OCI-LY1 (cell line): Measurements from ENCODE around the gene ALDH1B1.

Experiments used
- H2AFZ ChIP-seq: fragments of 200-600 bp; sonication (generic), shearing (Covaris generic); 2 replicates; pipeline ENCODE4 v1.6.0; 2014; ENCODE audit warnings: antibody characterized with exemption, mild to moderate bottlenecking, low read length
- H3F3A ChIP-seq: fragments of 200-600 bp; sonication (generic), shearing (Covaris generic); 2 replicates; pipeline ENCODE4 v1.6.0; 2014; ENCODE audit warnings: mild to moderate bottlenecking, antibody characterized with exemption, low read length, moderate library complexity; ENCODE audit not compliant: insufficient read depth
- H3K27ac ChIP-seq: fragments of 200-600 bp; sonication (generic); 2 replicates; pipeline ENCODE4 v1.5.1; 2014; ENCODE audit warnings: low read length, mixed run types, mild to moderate bottlenecking, low read depth; ENCODE audit not compliant: poor library complexity, severe bottlenecking
- H3K27me3 ChIP-seq: fragments of 200-600 bp; sonication (generic); 2 replicates; pipeline ENCODE4 v1.6.0; 2014; ENCODE audit warnings: antibody characterized with exemption, mild to moderate bottlenecking, low read length, moderate library complexity; ENCODE audit not compliant: insufficient read depth
- H3K36me3 ChIP-seq: fragments of 200-600 bp; sonication (generic); 2 replicates; pipeline ENCODE4 v1.6.1; 2014; ENCODE audit warnings: mild to moderate bottlenecking, antibody characterized with exemption, low read length, moderate library complexity, mixed read lengths; ENCODE audit not compliant: insufficient read depth
- H3K4me1 ChIP-seq: fragments of 200-600 bp; sonication (generic); 2 replicates; pipeline ENCODE4 v1.5.1; 2014; ENCODE audit warnings: mild to moderate bottlenecking, low read length, moderate library complexity; ENCODE audit not compliant: insufficient read depth, severe bottlenecking
- H3K4me2 ChIP-seq: fragments of 200-600 bp; sonication (generic), shearing (Covaris generic); 2 replicates; pipeline ENCODE4 v1.6.1; 2014; ENCODE audit warnings: low read length
- H3K4me3 ChIP-seq: fragments of 200-600 bp; sonication (generic); 2 replicates; pipeline ENCODE4 v1.5.1; 2014; ENCODE audit warnings: low read length, low read depth, mild to moderate bottlenecking, mixed read lengths; ENCODE audit not compliant: poor library complexity, severe bottlenecking
- H3K79me2 ChIP-seq: fragments of 200-600 bp; shearing (Covaris generic); 2 replicates; pipeline ENCODE4 v1.6.1; 2016; ENCODE audit warnings: mixed run types, low read length, mixed read lengths; ENCODE audit not compliant: insufficient read depth
- H3K9ac ChIP-seq: fragments of 200-600 bp; sonication (generic), shearing (Covaris generic); 2 replicates; pipeline ENCODE4 v1.6.1; 2014; ENCODE audit warnings: mild to moderate bottlenecking, low read length, mixed read lengths
- H3K9me2 ChIP-seq: fragments of 200-600 bp; sonication (generic), shearing (Covaris generic); 2 replicates; pipeline ENCODE4 v1.6.1; 2014; ENCODE audit warnings: low read depth, mild to moderate bottlenecking, low read length, mixed read lengths
- H3K9me3 ChIP-seq: fragments of 200-600 bp; shearing (Covaris generic); 2 replicates; pipeline ENCODE4 v1.6.1; 2014; ENCODE audit warnings: low read length, mixed read lengths
- H4K20me1 ChIP-seq: fragments of 200-600 bp; sonication (generic), shearing (Covaris generic); 2 replicates; pipeline ENCODE4 v1.6.0; 2016; ENCODE audit warnings: mild to moderate bottlenecking, low read length; ENCODE audit not compliant: insufficient read depth
- CTCF ChIP-seq: fragments of 200-600 bp; sonication (generic), shearing (Covaris generic); IDR thresholded peaks from 2 replicates; pipeline ENCODE4 v1.5.1; 2017; ENCODE audit warnings: mild to moderate bottlenecking, antibody characterized with exemption, low read length, moderate library complexity, mixed read lengths
- EZH2 ChIP-seq: fragments of 200-600 bp; sonication (generic), shearing (Covaris generic); IDR thresholded peaks from 2 replicates; pipeline ENCODE4 v1.8.0; 2017; ENCODE audit warnings: borderline replicate concordance, mixed run types, mild to moderate bottlenecking, antibody characterized with exemption, low read length, moderate library complexity, mixed read lengths

The ALDH1B1 gene

GRCh38 chr9:38347271-38347671 is 45.2 kb upstream of the ALDH1B1 start:
- no peak overlapping the region for H2AFZ ChIP-seq
- no peak overlapping the region for H3K9ac ChIP-seq
- H3K4me2 ChIP-seq, result no peak overlapping the region
- H3K36me3 ChIP-seq, result no peaks in the 10 kb centered on the region
- TF ChIP-seq CTCF (no peak), EZH2 (no peak)
- H3K79me2 ChIP-seq, result no peaks in the 10 kb centered on the region
- no peaks in the 10 kb centered on the region for H3F3A ChIP-seq
- no peaks in the 10 kb centered on the region for H3K27me3 ChIP-seq
- H3K4me3 ChIP-seq, result no peak overlapping the region
- no peaks in the 10 kb centered on the region for H3K4me1 ChIP-seq
- no peak overlapping the region for H3K27ac ChIP-seq
- no peaks in the 10 kb centered on the region for H3K9me3 ChIP-seq
- H3K9me2 ChIP-seq, result no peaks in the 10 kb centered on the region
- H4K20me1 ChIP-seq, result no peaks in the 10 kb centered on the region

GRCh38 chr9:38347946-38348345 is 44.6 kb upstream of the ALDH1B1 start:
- no peaks in the 10 kb centered on the region for H3K9me3 ChIP-seq
- no peaks in the 10 kb centered on the region for H4K20me1 ChIP-seq
- no peaks in the 10 kb centered on the region for H3K79me2 ChIP-seq
- no peaks in the 10 kb centered on the region for H3F3A ChIP-seq
- no peak overlapping the region for H3K9ac ChIP-seq
- H3K36me3 ChIP-seq, result no peaks in the 10 kb centered on the region
- H3K9me2 ChIP-seq, result no peaks in the 10 kb centered on the region
- H3K27me3 ChIP-seq, result no peaks in the 10 kb centered on the region
- no peak overlapping the region for H3K4me2 ChIP-seq
- H2AFZ ChIP-seq, result no peak overlapping the region
- H3K27ac ChIP-seq, result no peak overlapping the region
- TF ChIP-seq EZH2 (no peak), CTCF (no peak)
- no peak overlapping the region for H3K4me3 ChIP-seq
- no peaks in the 10 kb centered on the region for H3K4me1 ChIP-seq

GRCh38 chr9:38350529-38350928 is 42.0 kb upstream of the ALDH1B1 start:
- Histone ChIP-seq H3K9ac (no peak overlapping the region), H3K4me2 (no peak overlapping the region), H3F3A (no peaks in the 10 kb centered on the region), H3K4me3 (no peak overlapping the region), H3K4me1 (no peaks in the 10 kb centered on the region), H3K9me2 (no peaks in the 10 kb centered on the region), H3K27me3 (no peaks in the 10 kb centered on the region), H4K20me1 (no peaks in the 10 kb centered on the region), H3K27ac (no peak overlapping the region), H2AFZ (no peak overlapping the region), H3K9me3 (no peaks in the 10 kb centered on the region), H3K36me3 (no peaks in the 10 kb centered on the region), H3K79me2 (no peaks in the 10 kb centered on the region)
- TF ChIP-seq CTCF, result no peak
- no peak for TF ChIP-seq EZH2
